Adrenal gland (tissue), 12 donors: ENCODE measurements around the gene CYP27B1. TPM values are rescaled to one million over a fixed set of nuclear protein-coding genes. Genes with fewer than 3 reads are reported as not detected.

Experiments
- DNase-seq, 7 donors: peaks; one replicate each; pipeline ENCODE4 v3.0.0-alpha.2; 2019 to 2020
- H3K27ac ChIP-seq, 5 donors: fragments of 200-600 bp; sonication (generic) in 4 of 5; 1 replicate in 3 of 5; 2 replicates in 2 of 5; pipeline versions ENCODE4 v1.5.1 to v1.8.0; 2016 to 2020; ENCODE audit warnings: mild to moderate bottlenecking in 1 of 5
- H3K27me3 ChIP-seq: fragments of 200-600 bp; 2 replicates; pipeline ENCODE4 v1.8.0; 2021
- H3K36me3 ChIP-seq, 2 donors: fragments of 200-600 bp; replicated peaks in 1 of 2; 1 replicate in 1 of 2; 2 replicates in 1 of 2; pipeline versions ENCODE4 v1.5.1 to v1.8.0; 2018 to 2022
- H3K4me1 ChIP-seq, 2 donors: fragments of 200-600 bp; replicated peaks in 1 of 2; 1 replicate in 1 of 2; 2 replicates in 1 of 2; pipeline versions ENCODE4 v1.5.1 to v1.8.0; 2018 to 2021
- H3K4me3 ChIP-seq, 4 donors: fragments of 200-600 bp; sonication (generic) in 3 of 4; one replicate each; pipeline ENCODE4 v1.5.1; 2016 to 2018
- H3K9me3 ChIP-seq, 3 donors: fragments of 200-600 bp; sonication (generic) in 1 of 3; replicated peaks in 1 of 3; 1 replicate in 2 of 3; 2 replicates in 1 of 3; pipeline versions ENCODE4 v1.5.1 to v1.8.0; 2016 to 2021
- POLR2A ChIP-seq, 2 donors: fragments of 450-650 bp; IDR thresholded peaks; one replicate each; pipeline ENCODE4 v1.6.1; 2017; ENCODE audit warnings: antibody characterized with exemption in 2 of 2, mild to moderate bottlenecking in 2 of 2, moderate library complexity in 1 of 2
- WGBS, 4 donors: extraction: QIAGEN DNeasy Blood & Tissue Kit in 2 of 4; methylation state at CpG; one replicate each; pipeline versions ENCODE4 v1.1.5 to v1.1.7; 2013 to 2017; 5-methylcytosine and 5-hydroxymethylcytosine counted together
- intact Hi-C, 2 donors: fragments of 100-400 bp; cut with DNase I; formaldehyde crosslinking; loops; one replicate each; pipeline versions ENCODE4 v1.14.1 to v1.15.0; 2022 to 2023
- polyA plus RNA-seq, 3 donors: library from polyadenylated mRNA; stranded (reverse); fragments of 200-250 nt in 2 of 3; fragments of 350-450 nt in 1 of 3; fragmentation: Illumina TruSeq in 1 of 3; extraction: RNeasy Lipid Tissue Mini Kit (QIAGEN cat#74804) in 1 of 3; gene quantifications; one replicate each; pipeline ENCODE4 v1.2.3, GENCODE V29; 2013 to 2014
- total RNA-seq, 9 donors: library from RNA; depleted of rRNA in 4 of 9; stranded (reverse); fragments of >200 nt in 4 of 9; fragments of 120-200 nt in 1 of 9; fragmentation: NEBNext Ultra II Directional in 1 of 9; extraction: Animal tissue kit (Norgen Biotek cat#: 25700) in 1 of 9; gene quantifications; one replicate each; pipeline versions ENCODE4 v1.1.0 to v1.2.4, GENCODE V29; 2013 to 2023
- TF ChIP-seq, protein P1 (sequence below), 6 experiments: fragments of 450-650 bp in 4 of 6; fragments of 200-600 bp in 2 of 6; sonication (generic) in 1 of 6; IDR thresholded peaks; 1 replicate in 5 of 6; 2 replicates in 1 of 6; pipeline versions ENCODE4 v1.5.1 to v1.8.0; 2016 to 2021; ENCODE audit warnings: antibody characterized with exemption in 6 of 6, mild to moderate bottlenecking in 2 of 6, moderate library complexity in 1 of 6
- donor health status: healthy with polysubstance abuse.
- donor health status: Bipolar disorder and iron deficiency.
- donor health status: DM: yes; HTN: yes; CAD: no.
- donor health status: DM: no; HTN: no; CAD: no.
- donor health status: DM: no; HTN: no; CAD: no.
- donor health status: DM: yes; HTN: yes; CAD: no.

CYP27B1 gene
- total and polyA plus RNA-seq, 12 donors, result 0.48 to 10.4 (median 3.1) TPM

DNA sequence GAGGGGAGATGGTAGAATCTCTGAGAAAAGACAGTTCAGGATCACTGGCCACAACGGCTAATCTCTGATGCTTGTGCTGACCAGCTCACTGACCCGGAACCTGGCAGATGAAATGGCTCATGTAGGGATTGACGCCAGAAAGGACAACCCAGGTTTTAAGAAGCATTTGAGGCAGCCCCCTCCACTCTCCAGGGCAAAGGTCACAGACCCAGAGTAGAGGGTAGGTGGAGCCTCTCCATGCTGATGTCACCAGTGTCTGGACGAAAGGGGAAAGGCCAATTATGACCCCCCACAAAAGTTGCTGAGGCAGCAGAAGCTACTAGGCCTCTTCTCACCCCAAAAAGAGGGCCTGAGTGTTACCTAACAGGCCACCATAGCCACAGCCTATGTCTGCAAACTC is 3.9 kb upstream of the CYP27B1 start:
- intact Hi-C loops, result loop anchor here in 1 of 2 donors (5.0 kb wide), 1 partner anchor 43 kb away; no protein-coding TSS in a partner anchor
- Histone ChIP-seq H3K4me1 (peaks cover 26 to 30% of the 10 kb centered on the region in 2 donors), H3K27ac (peak overlapping the region in 2 of 5 donors; percentile 93), H3K4me3 (no peak overlapping the region), H3K27me3 (no peaks in the 10 kb centered on the region), H3K36me3 (no peaks in the 10 kb centered on the region), H3K9me3 (no peaks in the 10 kb centered on the region)
- 81 to 93% (median 82%) methylated on average over 4 of the region's 4 CpGs for WGBS, 4 donors
- no peak for DNase-seq
- TF ChIP-seq, protein P1, sequence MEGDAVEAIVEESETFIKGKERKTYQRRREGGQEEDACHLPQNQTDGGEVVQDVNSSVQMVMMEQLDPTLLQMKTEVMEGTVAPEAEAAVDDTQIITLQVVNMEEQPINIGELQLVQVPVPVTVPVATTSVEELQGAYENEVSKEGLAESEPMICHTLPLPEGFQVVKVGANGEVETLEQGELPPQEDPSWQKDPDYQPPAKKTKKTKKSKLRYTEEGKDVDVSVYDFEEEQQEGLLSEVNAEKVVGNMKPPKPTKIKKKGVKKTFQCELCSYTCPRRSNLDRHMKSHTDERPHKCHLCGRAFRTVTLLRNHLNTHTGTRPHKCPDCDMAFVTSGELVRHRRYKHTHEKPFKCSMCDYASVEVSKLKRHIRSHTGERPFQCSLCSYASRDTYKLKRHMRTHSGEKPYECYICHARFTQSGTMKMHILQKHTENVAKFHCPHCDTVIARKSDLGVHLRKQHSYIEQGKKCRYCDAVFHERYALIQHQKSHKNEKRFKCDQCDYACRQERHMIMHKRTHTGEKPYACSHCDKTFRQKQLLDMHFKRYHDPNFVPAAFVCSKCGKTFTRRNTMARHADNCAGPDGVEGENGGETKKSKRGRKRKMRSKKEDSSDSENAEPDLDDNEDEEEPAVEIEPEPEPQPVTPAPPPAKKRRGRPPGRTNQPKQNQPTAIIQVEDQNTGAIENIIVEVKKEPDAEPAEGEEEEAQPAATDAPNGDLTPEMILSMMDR (IDR thresholded peaks at IDR 0.05), result no peak
- no peak for TF ChIP-seq POLR2A (IDR thresholded peaks at IDR 0.05)

DNA sequence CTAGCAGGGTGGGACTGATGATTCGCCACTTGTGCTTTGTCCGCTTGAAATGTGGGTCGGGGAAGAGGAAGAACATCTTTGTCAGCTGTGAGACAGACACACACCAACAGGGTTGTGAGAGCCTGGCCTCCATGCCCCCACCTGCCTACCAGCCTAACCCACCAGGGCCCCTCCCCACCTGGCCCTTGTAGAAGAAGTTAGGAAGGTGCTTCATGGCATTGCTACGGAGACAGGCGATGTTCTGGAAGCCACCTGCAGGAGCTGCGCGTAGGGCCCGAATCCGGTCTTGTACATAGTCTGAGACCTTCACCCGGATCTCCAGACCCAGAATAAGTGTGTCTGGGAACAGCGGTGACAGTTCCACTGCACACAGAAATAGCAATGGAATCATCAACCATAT is 2.7 kb upstream of the CYP27B1 start:
- intact Hi-C loops, result no loop called here
- H3K4me3 ChIP-seq, result no peak overlapping the region
- 94 to 97% (median 96%) methylated on average over 10 to 11 of the region's 11 CpGs for WGBS, 4 donors
- no peak for TF ChIP-seq POLR2A (IDR thresholded peaks at IDR 0.05)
- TF ChIP-seq, protein P1 (IDR thresholded peaks at IDR 0.05), result no peak
- no peaks in the 10 kb centered on the region for H3K9me3 ChIP-seq
- no peak overlapping the region for H3K27ac ChIP-seq
- no peaks in the 10 kb centered on the region for H3K27me3 ChIP-seq
- H3K4me1 ChIP-seq, result peaks cover 36 to 42% of the 10 kb centered on the region in 2 donors
- DNase-seq, result no peak
- no peaks in the 10 kb centered on the region for H3K36me3 ChIP-seq

DNA sequence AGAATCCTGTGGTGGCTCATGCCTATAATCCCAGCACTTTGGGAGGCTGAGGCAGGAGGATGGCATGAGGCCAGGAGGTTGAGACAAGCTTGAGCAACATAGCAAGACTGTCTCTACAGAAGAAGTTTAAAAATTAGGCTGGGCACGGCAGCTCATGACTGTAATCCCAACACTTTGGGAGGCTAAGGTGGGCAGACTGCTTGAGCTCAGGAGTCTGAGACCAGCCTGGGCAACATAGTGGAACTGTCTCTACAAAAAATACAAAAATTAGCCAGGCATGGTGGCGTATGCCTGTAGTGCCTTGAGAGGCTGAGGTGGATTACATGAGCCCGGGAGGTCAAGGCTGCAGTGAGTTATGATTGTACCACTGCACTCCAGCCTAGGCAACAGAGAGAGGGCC is 998 bp upstream of the CYP27B1 start:
- Histone ChIP-seq H3K27ac (no peak overlapping the region), H3K9me3 (no peaks in the 10 kb centered on the region), H3K36me3 (no peaks in the 10 kb centered on the region), H3K27me3 (no peaks in the 10 kb centered on the region), H3K4me3 (no peak overlapping the region), H3K4me1 (peaks cover 30 to 37% of the 10 kb centered on the region in 2 donors)
- no peak for TF ChIP-seq POLR2A (IDR thresholded peaks at IDR 0.05)
- TF ChIP-seq, protein P1 (IDR thresholded peaks at IDR 0.05), result no peak
- 57 to 68% (median 61%) methylated on average over 3 of the region's 3 CpGs for WGBS, 4 donors
- DNase-seq, result no peak
- intact Hi-C loops, result no loop called here

DNA sequence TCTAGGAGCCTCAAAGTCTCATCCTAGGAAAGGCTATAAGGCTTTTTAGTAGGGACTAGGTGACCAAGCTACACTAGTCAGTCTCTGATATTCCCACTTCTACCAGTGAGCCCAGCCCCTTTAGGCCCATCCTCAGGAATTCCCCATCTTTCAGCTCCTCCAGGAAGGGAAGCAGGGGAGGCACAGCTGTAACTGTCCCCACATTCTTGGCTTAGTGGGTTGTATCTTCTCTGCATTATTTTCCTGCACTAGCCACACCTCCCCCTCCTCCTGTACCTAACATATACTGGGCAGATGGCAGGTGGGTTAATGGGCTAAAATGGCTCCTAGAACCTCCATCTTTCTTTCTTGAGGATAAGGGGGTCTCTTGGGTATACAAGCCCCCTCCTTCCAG is 424 bp upstream of the CYP27B1 start:
- Histone ChIP-seq H3K4me3 (no peak overlapping the region), H3K36me3 (no peaks in the 10 kb centered on the region), H3K9me3 (no peaks in the 10 kb centered on the region), H3K4me1 (peaks cover 29 to 37% of the 10 kb centered on the region in 2 donors), H3K27ac (no peak overlapping the region), H3K27me3 (no peaks in the 10 kb centered on the region)
- TF ChIP-seq POLR2A (IDR thresholded peaks at IDR 0.05), result no peak
- TF ChIP-seq, protein P1 (IDR thresholded peaks at IDR 0.05), result no peak
- no peak for DNase-seq
- intact Hi-C loops, result no loop called here
